Retina (tissue), 1 donor: Measurements from ENCODE around the gene ATP6V1E1.
"Not testable (repeated sequence)": the region's sequence is repeated elsewhere in the genome, so short reads cannot be mapped to it uniquely, and the experiment has no call there.

Experiments
- DNase-seq: peaks from one replicate; pipeline ENCODE4 v3.0.0-alpha.2; 2016

ATP6V1E1 gene

DNA sequence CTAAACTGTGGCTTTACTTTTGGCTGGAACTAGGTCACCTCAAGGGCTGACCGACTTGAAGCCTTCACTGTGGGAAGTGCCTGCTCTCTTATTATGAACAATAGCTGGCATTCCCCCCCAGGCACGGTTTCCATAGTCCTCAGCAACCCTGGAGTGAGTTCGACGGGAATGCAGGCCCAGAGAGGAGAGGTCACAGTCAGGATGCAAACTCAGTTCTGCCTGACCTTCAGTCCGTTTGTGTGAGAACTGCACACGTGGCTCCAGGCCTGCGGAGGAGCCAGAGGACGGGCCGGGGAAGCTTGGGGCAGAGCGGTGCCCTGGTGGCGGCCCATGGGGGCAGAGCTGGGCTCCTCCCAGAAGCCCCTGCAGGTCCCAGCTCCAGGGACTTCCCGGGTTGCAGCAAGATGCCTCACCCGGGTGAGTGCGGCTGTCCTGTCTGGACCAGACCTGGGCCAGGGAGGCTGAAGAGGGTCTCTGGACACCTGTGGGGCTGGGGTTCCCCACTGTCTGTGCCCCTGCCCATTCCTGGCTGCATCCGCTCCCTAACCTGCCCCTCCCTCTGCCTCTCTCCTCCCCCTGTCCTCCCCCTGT, 48.0 kb downstream of the ATP6V1E1 start:
- DNase-seq = peak; percentile 49

DNA sequence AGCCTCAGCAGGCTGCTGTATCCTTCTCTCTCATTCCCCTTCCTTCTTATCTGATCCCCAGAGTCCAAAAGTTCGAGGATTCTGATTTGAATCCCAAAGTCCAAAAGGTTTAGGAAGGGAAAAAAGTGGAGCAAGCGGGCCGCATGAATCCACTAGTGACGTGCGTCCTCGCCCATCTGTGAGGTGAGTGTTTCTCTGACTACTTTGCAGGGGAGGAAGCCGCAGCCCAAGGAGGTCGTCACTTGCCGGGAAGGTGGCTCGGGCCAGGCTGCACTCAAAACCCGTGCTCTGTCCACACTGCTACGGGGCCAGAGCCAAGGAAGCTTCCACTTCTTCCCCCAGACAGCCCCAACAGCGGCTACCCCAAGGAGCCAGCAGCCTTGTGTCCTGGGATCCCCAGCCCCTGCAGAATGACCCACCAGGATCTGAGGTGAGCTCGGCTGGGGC, 49.0 kb downstream of the ATP6V1E1 start:
- DNase-seq = no peak

DNA sequence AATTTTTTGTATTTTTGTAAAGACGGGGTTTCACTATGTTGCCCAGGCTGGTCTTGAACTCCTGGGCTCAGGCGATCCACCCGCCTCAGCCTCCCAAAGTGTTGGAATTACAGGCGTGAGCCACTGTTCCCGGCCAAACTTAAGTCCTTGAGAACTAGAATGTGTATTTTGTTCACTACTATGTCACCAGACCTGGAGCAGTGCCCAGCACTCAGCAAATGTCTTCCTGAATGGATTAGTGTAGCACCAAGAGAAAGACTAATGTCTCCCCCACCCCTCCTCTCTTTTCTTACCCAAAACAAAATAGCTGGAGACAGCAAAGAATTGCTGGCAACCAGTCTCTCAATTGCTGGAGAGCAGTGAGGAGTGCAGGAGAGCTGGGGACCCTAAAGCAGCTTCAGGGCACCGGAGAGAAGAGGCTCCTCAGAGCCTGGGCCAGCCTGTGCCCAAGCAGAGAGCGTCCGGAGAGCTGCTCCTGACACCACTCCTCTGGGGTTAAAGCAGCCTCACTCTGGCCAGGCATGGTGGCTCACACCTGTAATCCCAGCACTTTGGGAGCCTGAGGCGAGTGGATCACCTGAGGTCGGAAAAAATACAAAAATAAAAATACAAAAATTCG, 50.3 kb downstream of the ATP6V1E1 start:
- DNase-seq = no peak

DNA sequence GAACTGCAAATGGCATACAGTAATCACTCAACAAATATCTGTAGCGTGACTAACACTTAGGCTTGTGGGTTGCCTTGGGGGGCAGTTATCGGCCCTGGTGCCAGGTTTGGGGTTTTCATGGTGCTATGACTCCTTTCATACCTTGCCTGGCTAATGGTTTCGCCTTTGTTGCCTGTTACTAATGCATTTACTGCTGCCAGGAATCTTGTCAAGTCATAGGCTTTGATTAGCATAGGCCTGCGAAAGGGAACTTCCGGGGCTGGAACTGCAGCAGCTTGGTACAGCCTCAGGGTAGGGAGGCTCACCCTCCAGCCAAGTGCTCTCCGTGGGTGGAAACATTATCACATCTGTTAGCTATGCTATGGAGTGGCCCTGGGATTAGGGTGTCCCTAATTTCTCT, 52.1 kb downstream of the ATP6V1E1 start:
- DNase-seq = no peak

DNA sequence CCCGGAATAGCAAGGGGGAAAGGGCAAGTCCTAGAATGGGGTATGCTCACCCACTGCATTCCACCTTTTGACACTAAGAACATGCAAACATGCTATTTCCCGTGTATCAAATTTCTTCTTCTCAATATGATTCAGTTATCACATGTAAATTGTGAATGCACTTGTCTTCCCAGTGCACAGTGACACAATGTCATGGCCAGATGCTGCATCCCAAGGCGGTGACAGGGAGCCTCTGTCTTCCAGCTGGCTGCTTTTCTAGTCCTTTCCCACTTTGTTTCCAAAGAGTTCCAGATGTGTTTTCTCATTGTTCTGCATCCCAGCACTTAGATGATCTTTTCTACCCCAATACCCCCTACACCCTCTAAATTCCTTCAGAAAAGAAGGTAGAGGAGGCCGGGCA, 52.9 kb downstream of the ATP6V1E1 start:
- DNase-seq = no peak

DNA sequence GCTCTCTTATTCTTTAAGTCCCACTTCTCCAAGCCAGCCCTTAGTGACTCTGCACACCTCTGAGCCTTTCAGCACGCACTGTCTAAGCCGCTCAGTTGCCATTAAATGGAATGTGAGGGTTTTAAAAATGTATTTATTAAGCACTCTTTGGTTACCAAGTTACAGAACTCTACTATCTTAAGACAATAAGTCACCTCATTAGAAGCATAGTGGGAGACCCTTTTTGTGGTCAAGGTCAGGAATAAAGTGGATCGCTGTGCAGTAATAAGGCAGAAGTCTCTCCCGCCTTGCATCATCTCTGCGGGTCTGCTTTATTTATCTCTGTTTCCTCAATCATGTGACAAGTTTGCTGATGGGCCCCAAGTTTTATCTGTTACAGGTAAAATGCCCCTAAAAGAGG, 53.4 kb downstream of the ATP6V1E1 start:
- DNase-seq = no peak

DNA sequence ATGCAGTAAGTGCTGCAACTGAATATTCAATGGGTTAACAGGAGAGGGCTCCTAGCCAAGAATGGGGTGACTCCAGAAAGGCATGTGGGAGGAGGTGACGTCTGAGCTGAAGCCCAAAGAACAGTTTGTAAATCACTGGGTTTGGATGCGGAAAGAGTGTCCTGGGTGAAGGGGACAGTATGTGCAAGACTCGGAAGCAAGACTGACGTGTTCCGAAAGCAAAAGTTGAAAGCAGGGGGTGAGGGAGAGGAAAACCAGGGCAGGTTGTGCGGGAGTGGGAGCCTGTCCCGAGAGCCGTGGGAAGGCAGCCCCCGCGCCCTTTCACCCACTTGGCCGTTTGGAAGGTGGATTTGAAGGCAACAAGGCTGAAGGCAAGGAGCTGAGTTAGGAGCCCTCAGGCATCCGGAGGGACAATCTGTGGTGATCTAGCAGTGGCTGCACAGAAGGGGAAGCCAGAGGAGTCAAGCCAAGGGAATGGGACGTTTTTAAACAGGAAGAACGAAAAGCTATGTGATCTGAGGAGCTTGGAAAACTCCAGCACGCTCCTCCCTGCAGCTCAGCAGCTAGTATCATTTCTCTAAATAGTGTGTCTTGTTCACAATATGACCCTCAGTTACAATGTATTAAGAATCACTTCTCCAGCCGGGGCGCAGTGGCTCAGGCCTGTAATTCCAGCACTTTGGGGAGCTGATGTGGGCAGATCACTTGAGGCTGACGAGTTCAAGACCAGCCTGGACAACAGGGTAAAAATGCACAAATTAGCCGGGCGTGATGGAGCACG, 57.5 kb downstream of the ATP6V1E1 start:
- no peak for DNase-seq

DNA sequence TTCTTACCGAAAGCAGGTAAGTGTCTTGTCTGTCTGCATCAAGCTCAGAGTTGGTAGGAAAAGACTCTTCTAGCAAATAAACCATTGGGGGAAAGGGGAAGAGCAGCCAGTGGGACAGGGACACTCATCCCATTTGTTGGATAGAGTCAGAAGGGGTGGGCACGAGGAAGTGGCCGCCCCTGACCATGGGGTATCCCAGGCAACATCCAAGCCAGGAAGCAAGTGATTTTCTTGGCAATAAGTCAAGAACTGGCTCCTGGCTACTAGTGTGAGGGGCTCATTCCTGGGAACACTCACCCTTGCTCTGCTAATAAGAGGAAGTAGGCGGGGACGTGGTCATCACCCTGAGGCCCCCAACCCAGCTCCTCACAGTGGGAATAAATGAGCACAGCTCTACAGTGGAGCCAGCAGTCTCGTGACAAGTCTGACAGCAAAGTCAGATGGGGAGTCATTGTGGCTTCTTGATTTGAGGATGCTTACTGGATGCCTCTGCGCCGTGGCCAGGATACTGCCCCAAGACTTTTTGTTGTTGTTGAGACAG, 58.5 kb downstream of the ATP6V1E1 start:
- no peak for DNase-seq

DNA sequence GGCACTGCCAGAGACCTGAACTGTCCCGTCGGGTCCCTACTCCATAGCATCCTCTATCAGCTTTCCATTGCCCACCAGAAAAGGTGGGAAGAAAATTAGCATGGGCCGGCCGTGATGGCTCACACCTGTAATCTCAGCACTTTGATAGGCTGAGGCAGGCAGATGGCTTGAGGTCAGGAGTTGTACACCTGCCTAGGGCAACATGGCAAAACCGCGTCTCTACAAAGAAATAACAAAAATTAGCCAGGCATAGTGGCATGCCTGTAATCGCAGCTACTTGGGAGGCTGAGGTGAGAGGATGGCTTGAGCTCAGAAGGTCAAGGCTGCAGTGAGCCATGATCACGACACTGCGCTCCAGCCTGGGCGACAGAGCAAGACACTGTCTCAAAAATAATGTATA, 61.8 kb downstream of the ATP6V1E1 start:
- no peak for DNase-seq

DNA sequence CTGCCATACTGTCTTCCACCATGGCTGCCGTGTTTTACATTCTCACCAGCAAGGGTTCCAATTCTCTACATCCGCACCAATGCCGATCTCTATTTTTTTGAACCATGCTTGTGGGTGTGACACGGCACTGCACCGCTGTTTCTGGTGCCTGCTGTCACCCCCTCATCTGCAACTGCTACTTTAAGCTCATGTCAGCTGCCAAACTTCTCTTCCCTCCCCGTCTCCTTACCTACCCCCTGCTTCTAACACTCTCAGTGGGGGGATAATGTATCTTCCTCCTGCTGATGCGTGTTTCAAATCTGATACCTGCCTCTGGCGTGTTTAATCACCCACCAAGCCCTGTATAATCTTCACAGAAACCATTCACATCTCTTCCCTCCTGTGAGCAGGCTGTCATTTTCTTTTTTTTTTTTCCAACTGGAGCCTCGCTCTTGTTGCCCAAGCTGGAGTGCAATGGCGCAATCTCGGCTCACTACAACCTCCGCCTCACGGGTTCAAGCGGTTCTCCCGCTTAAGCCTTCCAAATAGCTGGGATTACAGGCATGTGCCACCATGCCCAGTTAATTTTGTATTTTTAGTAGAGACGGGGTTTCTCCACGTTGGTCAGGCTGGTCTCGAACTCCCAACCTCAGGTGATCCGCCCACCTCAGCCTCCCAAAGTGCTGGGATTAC, 62.4 kb downstream of the ATP6V1E1 start:
- not testable (repeated sequence) for DNase-seq

DNA sequence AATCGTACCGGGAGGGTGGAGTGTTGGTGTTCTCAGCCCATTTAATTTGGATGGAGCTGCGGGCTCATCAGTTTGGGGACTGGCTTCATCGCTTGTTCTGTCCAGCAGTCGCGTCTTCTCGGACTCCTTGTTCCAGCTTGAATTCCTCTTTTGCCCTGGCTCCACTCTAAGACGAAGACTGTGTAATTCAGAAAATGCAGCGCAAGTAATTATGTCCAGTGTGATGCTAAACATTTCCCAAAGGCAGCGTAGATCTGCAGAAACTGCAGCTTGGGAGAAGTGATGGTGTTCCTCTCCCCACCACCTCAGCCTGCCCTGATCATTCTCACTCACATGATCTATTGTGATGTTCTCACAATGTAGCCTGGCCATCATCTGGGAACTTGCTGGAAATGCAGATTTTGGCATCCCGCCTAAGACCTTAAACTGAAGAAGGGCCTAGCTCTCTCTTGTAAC, 64.6 kb downstream of the ATP6V1E1 start:
- no peak for DNase-seq

DNA sequence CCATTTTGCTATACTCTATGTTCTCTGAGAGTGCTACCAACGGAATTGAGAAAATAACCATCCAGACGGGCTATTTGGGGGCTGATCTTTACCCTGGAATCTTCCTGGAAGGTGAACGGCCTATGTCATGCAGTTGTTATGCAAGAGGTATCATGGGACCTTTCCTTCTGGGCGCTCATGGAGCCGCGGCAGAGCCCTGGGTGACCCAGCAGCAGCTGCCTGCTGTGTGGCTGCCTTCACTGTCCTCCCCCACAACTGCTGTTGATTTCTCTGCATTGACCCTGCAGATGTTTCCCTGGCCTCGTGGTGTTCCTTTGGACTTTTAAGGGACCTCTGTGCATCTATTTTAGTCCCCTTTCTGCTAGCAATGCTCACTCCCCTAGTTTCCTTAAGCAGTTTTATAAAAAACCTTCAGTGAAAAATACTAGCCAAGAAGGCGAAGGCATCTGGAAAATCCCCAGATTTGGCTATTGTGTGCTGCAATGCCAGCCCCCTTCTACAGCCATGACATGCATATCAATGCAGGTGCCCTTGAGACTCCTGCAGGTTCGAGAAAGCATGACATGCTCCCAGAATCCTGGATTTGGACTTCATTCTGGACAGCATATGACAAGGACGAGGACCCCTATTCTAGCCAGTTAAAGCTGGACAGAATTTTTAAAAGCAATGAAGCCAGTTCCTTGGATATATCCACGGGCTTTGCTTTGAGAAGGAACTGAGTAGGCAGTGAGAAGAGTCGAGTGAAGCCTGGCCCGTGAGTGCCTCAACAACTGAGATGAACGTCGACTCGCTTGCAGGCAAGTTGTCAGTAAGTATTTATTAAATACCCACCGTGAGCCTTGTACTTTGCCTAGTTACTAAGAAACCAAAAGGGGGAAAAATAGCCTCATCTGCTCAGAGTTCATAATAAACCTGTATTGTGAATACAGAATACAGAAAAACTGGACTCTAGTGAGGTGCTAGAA, 65.4 kb downstream of the ATP6V1E1 start, which contains the start of gene SLC25A18:
Gene SLC25A18 (plus strand): TSS at position 593 of the 965 bp plus-strand sequence. CDS start 16,447 bp downstream, outside the sequence.
- peak; percentile 29 for DNase-seq

DNA sequence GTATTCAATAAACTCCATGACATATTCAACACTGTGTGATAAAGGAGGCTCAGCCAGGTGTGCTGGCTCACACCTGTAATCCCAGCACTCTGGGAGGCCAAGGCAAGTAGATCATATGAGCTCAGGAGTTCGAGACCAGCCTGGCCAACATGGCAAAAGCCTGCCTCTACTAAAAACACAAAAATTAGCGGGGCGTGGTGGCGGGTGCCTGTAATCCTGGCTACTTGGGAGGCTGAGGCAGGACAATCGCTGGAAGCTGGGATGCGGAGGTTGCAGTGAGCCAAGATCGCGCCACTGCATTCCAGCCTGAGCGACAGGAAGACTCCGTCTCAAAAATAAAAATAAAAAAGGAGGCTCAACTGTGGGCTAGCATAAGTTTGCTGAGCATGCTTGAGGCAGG, 69.4 kb downstream of the ATP6V1E1 start:
- DNase-seq = no peak

DNA sequence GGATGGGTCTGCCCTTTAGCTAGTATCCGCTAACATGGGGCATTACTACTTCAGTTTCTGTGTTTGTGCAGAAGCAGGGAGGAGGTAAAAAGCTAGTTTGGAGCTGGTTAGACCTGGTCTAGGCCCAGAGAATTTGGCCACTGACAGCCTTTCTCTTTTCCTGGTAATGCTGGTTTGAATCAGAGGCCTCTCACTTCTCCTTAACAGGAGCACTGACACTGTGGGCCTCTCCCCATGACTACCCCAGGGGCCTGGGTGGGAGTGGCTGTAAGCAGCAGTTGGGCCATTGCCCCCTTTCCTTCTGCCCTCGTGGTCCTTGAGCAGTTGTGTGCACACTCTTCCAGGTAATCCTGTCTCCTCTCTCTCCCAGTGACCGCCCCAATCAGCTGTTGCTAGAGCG, 73.7 kb downstream of the ATP6V1E1 start:
- DNase-seq = no peak

DNA sequence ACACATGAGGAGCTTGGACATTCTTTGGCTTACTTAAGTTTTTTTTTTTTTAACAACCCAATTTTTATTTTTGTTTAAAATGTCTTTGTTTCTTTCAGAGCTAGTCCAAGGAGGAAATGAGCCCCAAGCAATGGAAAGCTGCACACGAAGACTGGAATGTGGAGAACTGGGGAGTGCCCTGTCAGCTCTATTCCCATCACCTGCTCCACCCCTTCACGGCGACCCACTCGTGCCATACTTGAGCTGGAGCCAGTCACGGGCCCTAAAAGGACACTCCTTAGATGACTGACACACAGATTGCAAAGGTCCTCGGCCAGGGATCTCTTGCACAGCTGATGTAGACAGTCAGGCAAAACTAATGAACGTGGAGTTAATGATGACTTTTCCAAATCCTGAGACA, 75.8 kb downstream of the ATP6V1E1 start:
- no peak for DNase-seq

DNA sequence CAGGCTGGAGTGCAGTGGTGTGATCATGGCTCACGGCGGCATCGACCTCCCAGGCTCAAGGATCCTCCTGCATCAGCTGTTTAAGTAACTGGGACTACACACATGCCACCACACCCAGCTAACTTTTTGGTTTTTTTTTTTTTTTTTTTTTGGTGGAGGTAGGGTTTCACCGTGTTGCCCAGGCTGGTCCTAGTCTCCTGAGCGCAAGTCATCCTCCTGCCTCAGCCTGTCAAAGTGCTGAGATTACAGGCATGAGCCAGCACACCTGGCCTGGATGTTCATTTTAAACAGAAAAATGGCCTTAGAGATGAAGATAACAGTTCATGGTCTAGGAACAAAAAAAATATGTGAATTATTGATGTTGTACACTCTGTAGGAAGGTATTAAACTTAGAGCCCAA, 78.9 kb downstream of the ATP6V1E1 start:
- no peak for DNase-seq

DNA sequence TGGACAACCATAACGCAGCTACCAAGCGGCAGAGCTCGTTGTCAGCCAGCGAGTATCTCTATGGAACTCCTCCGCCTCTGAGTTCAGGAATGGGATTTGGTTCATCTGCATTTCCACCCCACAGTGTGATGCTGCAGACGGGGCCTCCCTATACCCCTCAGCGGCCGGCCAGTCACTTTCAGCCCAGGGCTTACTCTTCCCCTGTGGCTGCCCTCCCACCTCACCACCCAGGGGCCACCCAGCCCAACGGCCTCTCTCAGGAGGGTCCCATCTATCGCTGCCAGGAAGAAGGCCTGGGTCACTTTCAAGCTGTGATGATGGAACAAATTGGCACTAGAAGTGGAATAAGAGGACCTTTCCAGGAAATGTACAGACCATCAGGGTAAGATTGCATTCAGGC, 79.4 kb downstream of the ATP6V1E1 start:
- no peak for DNase-seq

DNA sequence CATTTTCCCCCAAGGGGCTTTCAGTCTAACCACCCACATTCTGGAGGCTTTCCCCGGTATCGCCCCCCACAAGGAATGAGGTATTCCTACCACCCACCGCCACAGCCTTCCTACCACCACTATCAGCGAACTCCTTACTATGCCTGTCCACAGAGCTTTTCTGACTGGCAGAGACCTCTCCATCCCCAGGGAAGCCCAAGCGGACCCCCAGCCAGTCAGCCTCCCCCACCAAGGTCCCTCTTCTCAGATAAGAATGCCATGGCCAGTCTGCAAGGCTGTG, 79.9 kb downstream of the ATP6V1E1 start:
- no peak for DNase-seq

DNA sequence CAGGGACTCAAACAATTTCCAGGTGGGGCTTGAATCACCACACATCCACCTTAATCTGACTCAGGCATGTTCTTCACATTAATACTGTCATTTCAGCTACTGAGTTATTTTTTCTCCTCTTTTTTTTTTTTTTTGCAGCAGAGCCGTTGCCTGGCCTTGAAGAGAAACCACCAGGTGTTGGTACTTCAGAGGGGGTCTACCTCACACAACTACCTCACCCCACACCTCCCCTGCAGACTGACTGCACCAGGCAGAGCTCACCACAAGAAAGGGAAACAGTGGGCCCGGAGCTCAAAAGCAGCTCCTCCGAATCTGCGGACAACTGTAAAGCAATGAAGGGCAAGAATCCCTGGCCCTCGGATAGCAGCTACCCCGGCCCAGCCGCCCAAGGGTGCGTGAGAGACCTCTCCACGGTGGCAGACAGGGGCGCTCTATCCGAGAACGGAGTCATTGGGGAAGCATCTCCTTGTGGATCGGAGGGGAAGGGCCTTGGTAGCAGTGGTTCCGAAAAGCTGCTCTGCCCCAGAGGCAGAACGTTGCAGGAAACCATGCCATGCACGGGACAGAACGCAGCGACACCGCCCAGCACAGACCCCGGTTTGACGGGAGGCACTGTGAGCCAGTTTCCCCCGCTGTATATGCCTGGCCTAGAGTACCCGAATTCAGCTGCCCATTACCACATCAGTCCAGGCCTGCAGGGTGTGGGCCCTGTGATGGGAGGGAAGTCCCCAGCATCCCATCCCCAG, 80.4 kb downstream of the ATP6V1E1 start:
- DNase-seq = no peak

DNA sequence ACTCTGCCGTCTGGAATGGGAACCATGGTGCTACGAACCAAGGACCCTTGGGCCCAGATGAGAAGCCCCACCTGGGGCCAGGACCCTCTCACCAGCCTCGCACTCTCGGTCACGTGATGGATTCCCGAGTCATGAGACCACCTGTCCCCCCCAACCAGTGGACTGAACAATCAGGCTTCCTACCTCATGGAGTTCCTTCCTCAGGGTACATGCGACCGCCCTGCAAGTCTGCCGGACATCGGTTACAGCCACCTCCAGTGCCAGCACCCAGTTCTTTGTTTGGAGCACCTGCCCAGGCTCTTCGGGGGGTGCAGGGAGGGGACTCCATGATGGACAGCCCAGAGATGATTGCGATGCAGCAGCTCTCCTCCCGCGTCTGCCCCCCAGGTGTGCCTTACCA, 86.1 kb downstream of the ATP6V1E1 start:
- no peak for DNase-seq
